DMS79 (cell line): ENCODE measurements around the gene ATG16L2.
"Not testable (repeated sequence)": the region's sequence is repeated elsewhere in the genome, so short reads cannot be mapped to it uniquely, and the experiment has no call there.

Source experiments
- DNase-seq: peaks from one replicate; lab custom pipeline; 2025; lab: John Stamatoyannopoulos, UW

ATG16L2 gene

GRCh38 chr11:72806378-72806777, 7.8 kb upstream of the ATG16L2 start:
- not testable (repeated sequence) for DNase-seq

GRCh38 chr11:72807021-72807693, 7.1 kb upstream of the ATG16L2 start:
- DNase-seq, result no peak

GRCh38 chr11:72807792-72808191, 6.4 kb upstream of the ATG16L2 start:
- DNase-seq, result no peak

- no peak for DNase-seq
Observed at GRCh38 chr11:72808331-72808798, 5.8 kb upstream of the ATG16L2 start.

GRCh38 chr11:72811686-72812085, 2.5 kb upstream of the ATG16L2 start:
- not testable (repeated sequence) for DNase-seq

GRCh38 chr11:72812604-72812966, 1.6 kb upstream of the ATG16L2 start:
- peak; percentile 57 for DNase-seq

GRCh38 chr11:72812967-72813739, 1.1 kb upstream of the ATG16L2 start:
- peak; percentile 67 for DNase-seq

- DNase-seq, result peak; percentile 80
Observed at GRCh38 chr11:72813740-72814285, 398 bp upstream of the ATG16L2 start.

- peak; percentile 86 for DNase-seq
Observed at GRCh38 chr11:72815110-72815618, 953 bp downstream of the ATG16L2 start.

GRCh38 chr11:72816404-72816990, 2.3 kb downstream of the ATG16L2 start:
- DNase-seq, result no peak

GRCh38 chr11:72817966-72818365, 3.8 kb downstream of the ATG16L2 start:
- no peak for DNase-seq

GRCh38 chr11:72818971-72819370, 4.8 kb downstream of the ATG16L2 start:
- DNase-seq, result no peak

- no peak for DNase-seq
Observed at GRCh38 chr11:72820439-72821139, 6.4 kb downstream of the ATG16L2 start.

GRCh38 chr11:72821221-72821919, 7.2 kb downstream of the ATG16L2 start:
- peak; percentile 56 for DNase-seq

GRCh38 chr11:72821920-72822799, 7.9 kb downstream of the ATG16L2 start:
- peak; percentile 80 for DNase-seq

- no peak for DNase-seq
Observed at GRCh38 chr11:72823105-72823804, 9.0 kb downstream of the ATG16L2 start.

- DNase-seq, result no peak
Observed at GRCh38 chr11:72824020-72824419, 9.8 kb downstream of the ATG16L2 start.

GRCh38 chr11:72824811-72825505, 10.7 kb downstream of the ATG16L2 start:
- DNase-seq, result no peak

GRCh38 chr11:72825661-72826060, 11.4 kb downstream of the ATG16L2 start:
- DNase-seq, result no peak
